NCI-H1105 treated with DMSO at 0.1 percent for 48 hours (cell line): ENCODE data around the gene ANKMY1.
"Not testable (repeated sequence)": the region's sequence is repeated elsewhere in the genome, so short reads cannot be mapped to it uniquely, and the experiment has no call there.

Source experiments
- DNase-seq: peaks from one replicate; lab custom pipeline; 2025; lab: John Stamatoyannopoulos, UW

ANKMY1 gene

GRCh38 chr2:240554767-240555493 lies 2.9 kb downstream of the ANKMY1 start:
- DNase-seq = no peak

GRCh38 chr2:240553956-240554480 lies 3.8 kb downstream of the ANKMY1 start:
- no peak for DNase-seq

GRCh38 chr2:240551811-240552210 lies 6.0 kb downstream of the ANKMY1 start:
- no peak for DNase-seq

- DNase-seq = no peak
Observed at GRCh38 chr2:240551288-240551687, 6.5 kb downstream of the ANKMY1 start.

GRCh38 chr2:240539906-240540305 lies 17.9 kb downstream of the ANKMY1 start:
- DNase-seq = no peak

- DNase-seq = not testable (repeated sequence)
Observed at GRCh38 chr2:240539101-240539500, 18.7 kb downstream of the ANKMY1 start.

GRCh38 chr2:240538031-240538780 lies 19.6 kb downstream of the ANKMY1 start:
- DNase-seq = no peak

GRCh38 chr2:240532031-240532775 lies 25.6 kb downstream of the ANKMY1 start:
- no peak for DNase-seq

- no peak for DNase-seq
Observed at GRCh38 chr2:240531038-240531437, 26.8 kb downstream of the ANKMY1 start.

- no peak for DNase-seq
Observed at GRCh38 chr2:240530181-240530580, 27.6 kb downstream of the ANKMY1 start.

GRCh38 chr2:240529344-240529999 lies 28.3 kb downstream of the ANKMY1 start:
- no peak for DNase-seq

- DNase-seq = no peak
Observed at GRCh38 chr2:240528406-240529040, 29.3 kb downstream of the ANKMY1 start.

- DNase-seq = no peak
Observed at GRCh38 chr2:240527153-240527750, 30.5 kb downstream of the ANKMY1 start.

GRCh38 chr2:240526521-240526920 lies 31.3 kb downstream of the ANKMY1 start:
- DNase-seq = no peak

GRCh38 chr2:240525802-240526201 lies 32.0 kb downstream of the ANKMY1 start:
- DNase-seq = no peak

GRCh38 chr2:240524963-240525718 lies 32.6 kb downstream of the ANKMY1 start:
- no peak for DNase-seq

GRCh38 chr2:240523451-240524281 lies 34.1 kb downstream of the ANKMY1 start:
- DNase-seq = no peak

- no peak for DNase-seq
Observed at GRCh38 chr2:240522406-240522805, 35.4 kb downstream of the ANKMY1 start.

GRCh38 chr2:240521885-240522284 lies 35.9 kb downstream of the ANKMY1 start:
- not testable (repeated sequence) for DNase-seq
